GM18507 (cell line): ENCODE results near the gene DUSP9.
"Not testable (repeated sequence)": the region's sequence is repeated elsewhere in the genome, so short reads cannot be mapped to it uniquely, and the experiment has no call there.

ENCODE experiments used
- DNase-seq: peaks from one replicate; pipeline ENCODE4 v3.0.0; 2011; ENCODE audit warnings: low read depth; ENCODE audit not compliant: insufficient read length; ENCODE audit errors: extremely low spot score
- FAIRE-seq: peaks from 2 replicates; lab custom pipeline; 2011; peaks lifted over from hg19 to GRCh38; lab: Jason Lieb, UNC

DUSP9 gene

DNA sequence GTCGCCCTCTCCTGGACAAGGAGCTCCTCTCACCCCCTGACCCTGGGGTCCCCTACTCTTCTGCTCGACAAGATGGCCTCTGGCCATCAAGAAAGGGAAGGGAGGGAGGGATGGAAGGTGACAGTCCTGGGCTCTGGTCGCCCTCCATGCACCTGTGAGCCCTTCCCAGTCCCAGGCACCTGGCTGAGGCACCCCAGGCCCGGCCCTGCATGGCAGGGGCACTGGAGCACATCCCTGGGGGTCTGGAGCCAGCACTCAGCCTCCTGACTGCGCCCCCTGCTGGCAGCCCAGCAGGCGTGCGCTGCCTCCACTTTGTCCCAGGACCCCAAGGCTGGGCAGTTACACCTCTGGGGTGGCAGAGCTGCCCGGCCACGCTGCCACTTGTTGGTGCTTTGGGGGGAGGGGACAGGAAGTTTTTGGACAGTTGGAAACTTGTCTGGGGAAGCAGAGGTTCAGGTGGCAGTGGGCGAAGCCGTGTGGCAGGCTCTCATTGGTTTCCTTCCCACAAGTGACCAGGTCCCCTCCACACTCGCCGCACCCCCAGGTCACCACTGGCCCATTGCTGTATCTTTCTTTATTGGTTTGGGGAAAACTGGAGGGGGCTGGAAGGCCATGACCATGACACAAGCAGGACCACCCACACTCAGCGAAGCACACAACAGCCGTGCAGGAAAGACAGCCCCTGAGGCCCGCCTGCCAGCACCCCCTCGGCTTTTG is 22.3 kb downstream of the DUSP9 start:
- DNase-seq (peak; percentile 26), FAIRE-seq (no peak)

DNA sequence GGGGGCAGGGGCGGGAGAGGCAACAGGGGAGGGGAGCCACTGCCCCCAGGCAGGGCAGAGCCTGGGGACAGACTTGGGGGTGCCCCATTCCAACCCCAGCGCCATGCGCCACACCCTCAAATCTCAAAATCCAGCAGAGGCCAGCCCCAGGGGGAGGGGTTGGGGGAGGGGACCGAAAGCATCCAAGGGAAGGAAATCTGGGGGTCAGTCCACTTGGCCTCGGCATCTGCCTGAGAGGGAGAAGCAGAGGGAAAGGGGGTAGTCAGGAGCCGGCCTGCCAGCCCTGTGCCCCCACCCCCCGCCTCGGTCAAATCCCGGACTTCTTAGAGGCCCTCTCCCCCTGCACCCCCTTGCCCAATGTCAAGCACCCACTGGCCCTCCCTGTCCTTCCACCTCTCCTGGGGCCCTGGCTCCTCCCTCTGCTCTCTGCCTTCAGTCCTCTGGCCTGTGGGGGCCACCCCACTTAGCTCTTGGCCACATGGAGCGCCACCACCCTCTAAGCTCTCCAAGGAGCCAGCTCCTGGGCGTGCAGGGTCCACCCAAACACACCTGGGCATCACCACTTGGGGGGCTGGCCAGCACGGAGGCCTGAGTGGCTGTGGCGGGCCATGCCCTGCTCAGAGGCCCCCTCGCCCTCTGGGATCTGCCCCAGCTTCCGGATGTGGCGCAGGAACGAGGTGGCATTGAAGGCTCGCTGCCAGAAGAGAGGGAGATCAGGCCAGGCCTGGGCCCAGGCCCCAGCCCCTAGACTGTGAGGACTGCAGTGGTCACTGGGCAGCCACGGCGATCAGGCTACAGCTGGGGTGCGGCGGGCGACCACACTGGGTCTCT is 23.1 kb downstream of the DUSP9 start:
- DNase-seq (no peak), FAIRE-seq (no peak)

DNA sequence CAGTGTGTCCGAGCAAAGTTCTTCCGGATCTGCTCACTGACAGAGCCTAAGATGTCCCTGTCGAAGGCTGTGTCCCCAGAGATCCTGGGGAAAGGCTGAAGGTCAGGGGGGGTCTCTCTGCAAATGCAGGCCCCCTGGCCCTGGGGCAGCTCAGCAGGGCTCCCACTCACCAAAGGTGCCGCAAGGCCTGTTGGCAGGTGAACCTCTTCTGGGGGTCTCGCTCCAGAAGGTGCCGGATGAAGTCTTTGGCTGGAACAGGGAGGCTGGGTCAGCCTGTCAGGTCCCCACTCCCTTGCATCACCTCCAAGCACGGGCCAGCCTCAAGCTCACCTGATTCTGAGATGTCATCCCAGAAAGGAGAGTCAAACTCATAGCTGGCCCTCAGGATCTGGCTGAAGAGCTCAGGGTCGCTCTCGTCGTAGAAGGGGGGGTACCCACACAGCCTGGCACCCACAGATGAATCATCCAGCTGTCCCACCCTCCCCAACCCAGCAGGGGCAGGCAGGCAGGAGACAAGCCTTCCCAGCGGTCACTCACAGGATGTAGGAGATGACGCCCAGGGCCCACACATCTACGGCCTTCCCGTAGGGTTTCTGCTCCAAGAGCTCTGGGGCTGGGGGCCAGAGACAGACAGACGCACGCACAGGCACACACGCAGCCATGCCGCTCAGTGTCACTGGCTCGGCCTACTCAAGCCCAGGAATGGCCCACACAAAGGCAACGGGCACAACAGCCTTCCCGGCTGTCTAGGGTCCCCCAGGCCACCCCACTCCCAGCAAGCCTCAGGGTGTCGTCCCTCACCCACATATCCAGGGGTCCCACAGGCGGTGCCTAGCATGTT is 24.0 kb downstream of the DUSP9 start:
- no peak for DNase-seq
- FAIRE-seq, result no peak

DNA sequence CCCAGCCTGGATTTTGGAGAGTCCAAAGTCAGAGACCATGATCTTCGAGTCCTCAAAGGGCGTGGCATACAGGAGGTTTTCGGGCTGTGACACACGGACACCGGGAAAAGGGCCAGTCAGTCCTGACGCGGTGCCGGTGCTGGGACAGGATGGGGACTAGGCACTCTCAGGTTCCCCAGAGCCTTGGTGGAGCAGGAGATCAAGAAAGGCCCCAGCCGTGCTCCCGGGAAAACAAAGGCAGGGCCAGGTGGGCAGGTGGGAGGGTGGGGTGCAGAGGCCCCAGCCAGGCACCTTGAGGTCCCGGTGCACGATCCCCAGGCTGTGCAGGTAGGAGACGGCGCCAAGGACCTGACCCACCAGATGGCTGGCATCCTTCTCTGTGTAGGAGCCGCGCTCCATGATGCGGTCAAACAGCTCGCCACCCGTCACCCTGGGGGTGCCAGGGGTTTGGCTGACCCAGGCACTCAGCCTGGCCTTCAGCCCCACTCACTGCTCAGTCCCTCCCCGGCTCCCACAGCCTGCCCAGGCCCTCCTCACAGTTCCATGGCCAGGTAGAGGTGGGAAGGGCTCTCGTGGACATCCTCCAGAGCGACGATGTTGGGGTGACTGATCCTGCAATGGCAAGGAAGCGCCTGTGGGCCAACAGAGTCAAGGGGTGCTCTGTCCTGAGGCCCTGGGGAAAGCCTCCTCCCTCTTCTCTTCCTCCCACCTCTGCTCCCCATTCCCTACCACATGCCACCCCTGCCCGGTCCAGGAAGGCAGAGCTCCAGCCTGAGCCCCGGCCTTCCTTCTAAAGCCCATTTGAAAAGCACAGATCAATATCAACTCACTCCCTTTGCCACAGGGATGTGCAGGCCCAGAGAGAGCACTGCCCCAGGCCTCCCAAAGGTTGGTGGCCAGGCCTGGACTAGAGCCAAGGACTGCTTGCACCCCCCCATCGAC is 24.9 kb downstream of the DUSP9 start:
- FAIRE-seq (no peak), DNase-seq (no peak)

DNA sequence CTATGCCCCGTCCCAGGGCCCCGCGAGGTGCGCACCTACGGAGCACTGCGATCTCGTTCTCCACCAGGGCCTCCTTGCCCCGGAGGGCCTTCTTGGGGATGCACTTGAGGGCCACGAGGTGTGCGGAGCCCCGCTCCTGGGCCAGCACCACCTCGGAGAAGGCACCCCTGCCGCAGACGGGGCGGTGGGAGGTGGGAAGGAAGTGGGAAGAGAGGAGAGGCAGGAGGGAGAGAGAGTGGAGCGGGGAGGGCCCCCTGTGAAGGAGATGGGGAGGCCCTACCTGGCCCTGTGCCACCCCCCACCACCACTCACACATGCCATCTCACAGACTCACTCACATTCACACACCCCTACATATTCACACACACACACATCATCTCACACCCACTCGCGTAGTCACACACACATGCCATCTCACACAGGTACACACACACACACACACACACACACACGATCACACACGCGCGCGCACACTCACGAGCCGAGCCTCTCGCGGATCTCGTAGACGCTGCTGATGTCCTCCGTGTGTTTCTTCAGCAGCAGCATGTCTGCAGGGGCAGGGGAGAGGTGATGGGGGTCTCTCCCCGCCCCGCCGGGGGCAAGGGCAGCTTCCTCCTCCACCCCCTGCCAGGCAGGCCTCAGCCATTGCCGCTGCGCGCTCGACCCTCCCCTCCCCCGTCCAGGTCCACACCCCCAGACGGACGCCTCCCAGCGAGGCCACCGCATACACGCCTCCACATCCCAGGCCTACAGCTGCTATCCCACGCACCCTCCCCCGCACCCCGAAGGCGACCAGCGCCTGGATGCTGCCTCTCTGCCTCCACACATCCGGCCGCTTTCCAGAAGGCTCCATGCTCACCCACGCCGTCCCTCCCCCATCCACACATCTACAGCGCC is 25.8 kb downstream of the DUSP9 start:
- FAIRE-seq (no peak), DNase-seq (no peak)

DNA sequence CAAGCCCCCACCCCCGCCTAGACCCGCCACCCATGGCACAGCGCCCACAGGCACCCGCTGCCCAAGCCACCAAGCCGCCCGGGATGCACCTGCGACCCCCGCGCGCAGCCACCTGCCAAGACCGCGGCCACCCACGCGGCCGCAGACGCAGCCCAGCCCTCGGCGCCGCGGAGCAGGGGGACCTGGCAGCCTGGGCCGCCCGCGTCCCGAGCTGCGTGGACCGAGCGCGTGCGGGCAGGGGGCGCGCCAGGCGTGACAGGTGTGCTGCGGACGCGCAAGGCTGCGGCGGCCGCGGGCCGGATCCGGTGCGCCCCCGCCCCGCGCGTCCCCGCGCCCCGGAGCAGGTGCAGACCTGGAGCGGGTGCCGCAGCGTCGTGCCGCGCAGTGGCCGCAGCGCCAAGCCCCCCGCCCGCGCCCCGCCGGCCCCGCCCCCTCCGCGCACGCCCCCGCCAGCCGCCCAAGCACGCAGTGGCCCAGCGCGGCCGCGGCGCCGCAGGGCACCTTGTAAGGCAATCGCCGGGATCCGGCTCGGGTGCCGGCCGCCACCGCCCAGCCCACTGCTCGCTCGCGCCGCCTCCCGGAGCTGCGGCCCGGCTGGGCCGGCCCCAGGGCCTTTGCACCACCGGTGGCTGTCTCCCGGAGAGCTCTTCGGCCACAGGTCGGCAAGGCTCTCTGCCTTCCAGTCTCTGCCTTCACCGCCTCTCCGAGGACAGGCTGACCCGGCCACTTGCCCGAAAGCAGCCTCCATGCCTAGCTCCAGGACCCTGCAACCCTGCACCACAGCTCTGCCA is 26.6 kb downstream of the DUSP9 start, which contains the start of gene PNCK:
Gene PNCK (minus strand): TSS at position 386 of the 791 bp plus-strand sequence. CDS start 737 bp downstream, outside the sequence.
- FAIRE-seq (no peak), DNase-seq (no peak)

DNA sequence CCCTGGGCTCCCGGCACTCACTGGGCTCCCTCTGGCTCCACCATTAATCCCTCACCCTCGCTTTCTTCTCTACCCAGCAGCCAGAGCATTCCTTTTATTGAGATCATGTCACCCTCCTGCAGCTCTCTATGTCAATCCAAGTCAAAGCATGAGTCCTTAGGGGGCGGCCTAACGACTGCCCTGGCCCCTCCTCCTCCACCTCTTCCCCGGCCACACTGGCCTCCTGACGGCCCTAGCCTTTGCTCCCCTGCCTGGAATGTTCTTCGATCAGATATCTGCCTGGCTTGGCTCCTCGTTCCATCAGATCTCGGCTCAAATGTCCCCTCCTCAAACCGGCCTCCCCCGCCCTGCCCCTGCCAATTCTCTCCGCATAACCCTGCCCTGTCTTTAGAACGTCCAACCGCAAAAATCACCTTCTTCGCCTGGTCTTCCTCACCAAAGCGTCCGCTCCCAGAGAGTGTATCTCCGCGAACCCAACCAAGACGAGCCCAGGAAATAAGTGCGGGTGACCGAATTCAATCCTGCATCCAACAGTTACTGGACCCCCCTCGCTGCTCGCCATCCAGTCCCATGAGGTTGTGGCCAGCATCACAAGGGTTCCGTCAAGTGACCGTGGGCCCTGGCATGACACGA is 27.3 kb downstream of the DUSP9 start:
- FAIRE-seq, result no peak
- no peak for DNase-seq

DNA sequence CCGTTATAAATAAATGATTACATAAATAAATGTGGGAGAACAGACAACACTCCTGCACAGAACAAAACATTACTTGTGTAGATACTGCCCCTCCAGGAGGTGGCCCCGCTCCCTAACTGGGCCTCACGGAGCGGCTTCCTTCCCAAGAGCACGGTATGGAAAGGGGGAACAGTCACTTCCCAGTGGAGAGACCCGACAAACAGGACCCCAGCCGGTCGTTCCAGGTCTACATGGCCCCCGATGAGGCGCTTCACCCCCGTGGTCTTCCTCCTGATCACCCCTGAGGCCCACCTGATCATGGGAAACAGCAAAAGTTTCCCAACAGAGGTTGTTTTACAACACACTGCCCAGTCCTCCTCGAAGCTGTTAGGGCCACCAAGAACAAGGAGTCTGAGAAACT is 34.2 kb downstream of the DUSP9 start:
- DNase-seq (no peak), FAIRE-seq (no peak)

DNA sequence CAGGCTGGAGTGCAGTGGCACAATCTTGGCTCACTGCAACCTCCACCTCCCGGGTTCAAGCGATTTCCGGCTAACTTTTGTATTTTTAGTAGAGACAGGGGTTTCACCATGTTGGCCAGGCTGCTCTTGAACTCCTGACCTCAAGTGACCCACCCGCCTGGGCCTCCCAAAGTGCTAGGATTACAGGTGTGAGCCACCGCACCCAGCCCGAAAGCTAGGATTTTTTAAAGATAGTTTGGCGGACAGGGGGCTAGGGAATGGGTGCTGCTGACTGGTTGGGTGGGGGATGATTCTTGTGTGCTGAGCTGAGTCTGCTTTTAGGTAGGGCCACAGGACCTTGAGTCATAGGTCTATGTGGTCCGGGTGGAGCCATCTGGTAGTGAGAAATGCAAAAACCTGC is 36.5 kb downstream of the DUSP9 start:
- FAIRE-seq, DNase-seq: not testable (repeated sequence)

DNA sequence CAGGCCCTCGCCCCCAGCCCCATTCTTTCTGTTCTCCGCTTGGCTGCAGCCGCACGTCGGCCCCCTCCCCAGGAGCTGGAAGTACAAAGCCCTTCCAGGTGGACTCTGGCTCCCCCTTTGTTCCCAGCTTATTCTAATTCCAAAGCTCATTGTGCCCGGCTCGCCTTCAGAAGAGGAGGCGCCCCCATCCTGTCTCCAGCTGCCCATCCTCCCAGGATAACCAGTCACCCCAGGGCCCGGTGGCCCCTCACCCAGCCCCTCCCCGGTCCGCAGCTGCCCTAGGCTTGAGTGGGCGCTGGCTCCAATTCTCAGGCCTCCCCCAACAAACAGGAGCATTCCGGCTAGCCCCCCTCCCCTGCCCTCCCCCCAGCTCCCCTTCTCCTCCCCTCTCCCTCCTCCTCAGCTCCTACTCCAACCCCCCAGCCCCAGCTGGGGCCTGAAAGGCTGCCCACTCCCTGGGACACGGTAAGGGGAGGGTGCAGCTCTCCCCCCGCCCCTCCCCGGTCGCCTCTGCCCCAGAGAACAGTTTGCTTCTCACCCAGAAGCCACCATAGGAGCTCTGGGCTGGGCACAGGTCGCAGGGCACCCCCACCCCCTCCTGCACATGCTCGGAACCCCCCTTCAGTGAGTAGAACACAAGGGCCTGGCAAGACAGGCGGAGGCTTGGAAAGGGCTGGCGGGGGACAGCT is 37.6 kb downstream of the DUSP9 start:
- no peak for DNase-seq
- no peak for FAIRE-seq

DNA sequence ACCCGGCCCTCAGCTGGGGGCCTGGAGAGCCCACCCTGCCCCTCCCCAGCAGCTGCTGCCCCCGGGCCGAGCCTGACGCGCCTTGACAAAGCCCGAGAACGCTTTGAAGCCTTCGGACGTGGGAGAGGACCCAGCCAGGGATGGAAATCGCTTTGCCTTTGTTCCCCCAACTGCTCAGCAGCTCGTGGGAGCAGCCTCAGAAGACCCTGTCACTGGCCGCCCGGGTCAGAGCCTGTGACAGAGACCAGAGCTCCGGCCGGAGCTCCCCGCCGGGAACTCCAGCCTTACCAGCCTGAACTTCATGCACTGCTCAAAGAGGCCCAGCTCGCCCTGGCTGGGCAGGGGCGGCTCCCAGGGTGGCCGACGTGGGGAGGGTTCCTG is 38.1 kb downstream of the DUSP9 start:
- no peak for FAIRE-seq
- DNase-seq, result no peak

DNA sequence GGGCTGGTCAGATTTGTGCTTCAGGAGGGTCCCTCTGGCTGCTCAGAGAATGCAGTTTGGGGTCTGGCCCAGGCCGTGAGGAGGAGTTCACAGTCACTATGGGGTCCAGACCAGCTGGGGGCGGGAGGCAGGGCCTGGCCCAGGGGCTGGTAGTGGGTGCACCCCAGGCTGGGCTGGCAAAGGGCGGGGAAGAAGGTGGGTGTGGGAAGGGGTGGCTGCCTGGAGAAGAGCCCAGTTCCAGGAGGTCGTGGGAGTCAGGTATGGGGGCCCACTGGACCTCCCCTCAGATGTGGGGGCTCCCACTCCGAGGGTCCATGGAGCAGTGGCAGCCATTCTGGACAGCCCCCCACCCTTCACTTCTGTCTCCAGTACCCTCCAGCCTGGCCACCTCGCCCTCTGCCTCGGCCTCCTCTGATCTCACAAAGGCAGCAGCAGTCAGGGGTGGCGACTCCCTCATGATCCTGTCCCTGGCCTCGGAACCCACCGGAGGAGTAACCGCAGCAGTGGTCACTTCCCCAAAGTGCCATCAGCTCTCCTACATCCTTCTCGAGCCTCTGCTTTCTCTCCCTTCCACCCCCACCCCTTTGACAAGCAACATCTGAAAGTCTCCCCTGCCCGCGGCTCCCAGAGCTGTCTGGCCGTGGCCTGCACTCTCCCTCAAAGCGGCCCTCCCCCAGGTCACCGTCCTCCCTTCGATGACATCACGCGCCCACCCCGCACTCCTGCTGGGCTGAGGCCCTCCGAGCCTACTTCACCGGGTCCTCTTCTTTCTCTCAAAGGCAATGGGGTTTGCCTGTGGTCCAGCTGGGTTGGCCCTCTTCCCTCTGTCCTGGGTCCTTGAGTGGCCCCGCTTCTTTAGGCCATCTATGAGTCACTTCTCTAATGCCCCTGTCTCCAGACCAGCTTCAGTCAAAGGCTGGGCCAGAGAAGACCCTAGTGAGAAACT is 39.0 kb downstream of the DUSP9 start:
- DNase-seq (no peak), FAIRE-seq (no peak)

DNA sequence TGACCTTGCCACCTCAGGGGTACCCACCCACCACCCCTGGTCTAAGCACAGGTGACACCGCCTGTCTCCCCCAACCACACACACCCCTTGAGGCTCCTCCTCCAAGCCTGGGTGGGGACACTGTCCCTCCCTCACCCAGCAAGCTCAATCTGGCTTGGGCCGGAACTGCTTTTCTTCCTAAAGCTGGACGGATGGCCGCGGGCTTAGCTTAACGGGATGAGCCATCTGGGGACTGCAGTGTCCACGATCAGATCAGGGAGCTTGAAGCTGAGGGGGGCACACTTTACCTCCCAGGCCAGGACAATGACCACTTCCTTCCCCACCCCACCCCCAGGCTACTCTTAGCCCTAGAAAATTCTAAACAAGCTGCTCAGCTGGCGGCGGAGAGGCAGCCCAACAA is 39.7 kb downstream of the DUSP9 start:
- DNase-seq (no peak), FAIRE-seq (no peak)

DNA sequence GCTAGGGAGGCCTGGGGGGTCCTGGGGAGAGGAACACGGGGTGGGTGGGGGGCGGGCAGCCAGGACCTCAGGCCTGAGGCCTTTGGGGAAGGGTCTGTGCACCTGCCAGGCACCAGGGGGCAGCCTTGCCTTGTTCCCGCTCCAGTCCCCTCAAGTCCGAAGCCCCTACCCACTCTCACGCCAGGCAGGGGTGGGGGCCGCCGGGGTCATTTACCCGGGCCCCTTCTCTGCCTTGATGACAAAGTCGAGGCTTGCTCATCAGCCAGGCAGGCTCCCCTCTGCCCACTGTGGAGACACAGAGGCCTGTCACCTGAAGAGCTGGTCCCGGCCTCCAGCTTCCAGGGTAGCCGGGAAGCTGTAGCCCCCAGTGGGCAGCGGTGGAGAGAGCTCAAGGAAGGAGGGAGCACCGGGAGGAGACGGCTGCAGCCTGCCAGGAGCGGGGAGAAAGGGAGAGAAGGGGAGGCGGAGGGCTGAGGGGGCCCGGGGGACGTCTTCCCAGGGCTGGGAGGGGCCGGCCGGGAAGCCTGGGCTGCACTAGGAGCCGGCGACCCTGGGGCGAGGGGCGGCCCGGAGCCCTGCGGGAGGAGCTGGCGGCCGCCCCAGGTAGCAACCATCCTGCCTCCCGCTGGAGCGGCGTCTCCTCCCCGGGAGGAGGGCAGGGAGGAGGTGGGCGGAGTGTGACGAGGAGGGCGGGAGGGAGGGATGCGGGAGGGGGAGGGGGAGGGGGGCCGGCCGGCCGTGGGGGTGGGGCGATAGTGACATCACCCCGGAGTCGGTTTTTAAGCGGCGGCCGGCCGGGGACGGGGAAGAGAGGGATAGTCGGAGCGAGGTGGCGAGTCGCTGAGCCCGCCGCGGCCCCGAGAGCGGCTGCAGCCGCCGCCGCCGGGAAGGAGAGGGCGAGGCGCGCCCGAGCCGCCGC is 40.4 kb downstream of the DUSP9 start, which contains the start of gene SLC6A8:
Gene SLC6A8 (plus strand): TSS at position 806 of the 919 bp plus-strand sequence. CDS start 649 bp downstream, outside the sequence.
- peak; percentile 15 for DNase-seq

More for the DNA sequence above, 40.4 kb downstream of the DUSP9 start, which contains the start of gene SLC6A8:
- FAIRE-seq, result no peak
